GM12878 (cell line): Measurements from ENCODE around the gene HMGN5. TPM values are rescaled to one million over a fixed set of nuclear protein-coding genes. Genes with fewer than 3 reads are reported as not detected.
A peak's percentile ranks its signal among the peaks of the same experiment; 100 is the strongest.

Experiments used
- BRCA1 ChIP-seq: IDR thresholded peaks from 2 replicates; pipeline ENCODE4 v1.6.1; 2011; ENCODE audit warnings: low read depth, low read length, improper control_type of control experiment
- CHD2 ChIP-seq: IDR thresholded peaks from 2 replicates; pipeline ENCODE4 v1.6.1; 2011; ENCODE audit warnings: low read depth, low read length, improper control_type of control experiment, borderline replicate concordance
- CREB1 ChIP-seq: IDR thresholded peaks from 2 replicates; pipeline ENCODE4 v1.6.1; 2012; ENCODE audit warnings: low read depth, mild to moderate bottlenecking, inconsistent platforms
- HDAC6 ChIP-seq: fragments of 200-600 bp; sonication (generic); IDR thresholded peaks from one replicate; pipeline ENCODE4 v1.8.0; 2017; ENCODE audit warnings: antibody characterized with exemption; ENCODE audit not compliant: unreplicated experiment
- IKZF1 ChIP-seq: fragments of 450-650 bp; conservative IDR thresholded peaks from 2 replicates; pipeline ENCODE4 v1.6.1; 2017; ENCODE audit warnings: antibody characterized with exemption, mild to moderate bottlenecking
- JUNB ChIP-seq: IDR thresholded peaks from 2 replicates; pipeline ENCODE4 v1.6.1; 2016; ENCODE audit warnings: antibody characterized with exemption, mild to moderate bottlenecking
- MTA3 ChIP-seq: IDR thresholded peaks from 2 replicates; pipeline ENCODE4 v1.6.1; 2012; ENCODE audit warnings: low read length, inconsistent platforms, borderline replicate concordance
- MYB ChIP-seq: fragments of 150-350 bp; IDR thresholded peaks from 2 replicates; pipeline ENCODE4 v1.6.1; 2014; ENCODE audit warnings: mild to moderate bottlenecking, low read depth, low read length, borderline replicate concordance
- RAD21 ChIP-seq: IDR thresholded peaks from 2 replicates; pipeline ENCODE4 v1.6.1; 2011; ENCODE audit warnings: mild to moderate bottlenecking, low read depth, low read length, moderate library complexity; ENCODE audit not compliant: insufficient read depth
- RBBP5 ChIP-seq: fragments of 200-600 bp; sonication (generic); conservative IDR thresholded peaks from 2 replicates; pipeline ENCODE4 v1.6.1; 2016
- RELA ChIP-seq: fragments of 450-650 bp; IDR thresholded peaks from 2 replicates; pipeline ENCODE4 v1.8.0; 2014; ENCODE audit warnings: borderline replicate concordance; ENCODE audit not compliant: partially characterized antibody
- SMAD1 ChIP-seq: fragments of 450-650 bp; IDR thresholded peaks from 2 replicates; pipeline ENCODE4 v1.6.1; 2018; ENCODE audit warnings: mild to moderate bottlenecking, low read depth; ENCODE audit not compliant: partially characterized antibody
- SMC3 ChIP-seq: IDR thresholded peaks from 2 replicates; pipeline ENCODE4 v1.6.1; 2011; ENCODE audit warnings: low read length, improper control_type of control experiment, borderline replicate concordance
- TAF1 ChIP-seq: IDR thresholded peaks from 2 replicates; pipeline ENCODE4 v1.6.1; 2011; ENCODE audit warnings: mild to moderate bottlenecking, low read depth, low read length, borderline replicate concordance
- ZNF24 ChIP-seq: fragments of 450-650 bp; IDR thresholded peaks from 2 replicates; pipeline ENCODE4 v1.6.1; 2017; ENCODE audit warnings: antibody characterized with exemption, mild to moderate bottlenecking
- ZNF384 ChIP-seq: IDR thresholded peaks from 2 replicates; pipeline ENCODE4 v1.6.1; 2012; ENCODE audit warnings: low read depth, mild to moderate bottlenecking, low read length, improper control_type of control experiment, borderline replicate concordance
- polyA plus RNA-seq, 11 experiments: library from polyadenylated mRNA; depleted of rRNA in 4 of 11; unstranded in 6 of 11; stranded (reverse) in 5 of 11; fragments of >200 nt; fragmentation: Nextera tagmentation in 4 of 11; fragmentation: Illumina TruSeq in 1 of 11; extraction: Ambion mirVana in 4 of 11; extraction: Trizol in 1 of 11; gene quantifications; 1 replicate in 1 of 11; 2 replicates in 10 of 11; pipeline versions ENCODE4 v1.2.1 to v1.2.3, GENCODE V29; 2011 to 2016; ENCODE audit warnings: inconsistent platforms in 2 of 11, missing spikeins in 2 of 11, low read depth in 1 of 11
- total RNA-seq, 4 experiments: library from RNA; depleted of rRNA in 3 of 4; stranded (reverse); fragments of >200 nt in 3 of 4; fragmentation: Illumina TruSeq in 1 of 4; extraction: Trizol in 1 of 4; gene quantifications; 2 replicates each; pipeline versions ENCODE4 v1.2.1 to v1.2.3, GENCODE V29; 2013 to 2021
- TF ChIP-seq, protein P1 (sequence below): fragments of 150-350 bp; IDR thresholded peaks from 2 replicates; pipeline ENCODE4 v1.6.1; 2016; ENCODE audit warnings: low read depth, low read length
- TF ChIP-seq, protein P2 (sequence below): IDR thresholded peaks from 2 replicates; pipeline ENCODE4 v1.6.1; 2011; ENCODE audit warnings: mild to moderate bottlenecking, low read depth, low read length, moderate library complexity; ENCODE audit not compliant: insufficient replicate concordance
- TF ChIP-seq, protein P3 (sequence below): IDR thresholded peaks from 2 replicates; pipeline ENCODE4 v1.6.1; 2012; ENCODE audit warnings: low read depth, low read length, improper control_type of control experiment
- TF ChIP-seq, protein P4 (sequence below): fragments of 450-650 bp; conservative IDR thresholded peaks from 2 replicates; pipeline ENCODE4 v1.6.1; 2017; ENCODE audit warnings: mild to moderate bottlenecking, moderate library complexity
- TF ChIP-seq, protein P5 (sequence below): IDR thresholded peaks from 2 replicates; pipeline ENCODE4 v1.6.1; 2011; ENCODE audit warnings: low read depth, low read length, improper control_type of control experiment, borderline replicate concordance

The HMGN5 gene
- total and polyA plus RNA-seq, 10 of the 15 experiments (the other 5 are each of a cell fraction or from before 2014, with no cell fraction given): 3.5 to 93.6 (median 29.7) TPM

DNA sequence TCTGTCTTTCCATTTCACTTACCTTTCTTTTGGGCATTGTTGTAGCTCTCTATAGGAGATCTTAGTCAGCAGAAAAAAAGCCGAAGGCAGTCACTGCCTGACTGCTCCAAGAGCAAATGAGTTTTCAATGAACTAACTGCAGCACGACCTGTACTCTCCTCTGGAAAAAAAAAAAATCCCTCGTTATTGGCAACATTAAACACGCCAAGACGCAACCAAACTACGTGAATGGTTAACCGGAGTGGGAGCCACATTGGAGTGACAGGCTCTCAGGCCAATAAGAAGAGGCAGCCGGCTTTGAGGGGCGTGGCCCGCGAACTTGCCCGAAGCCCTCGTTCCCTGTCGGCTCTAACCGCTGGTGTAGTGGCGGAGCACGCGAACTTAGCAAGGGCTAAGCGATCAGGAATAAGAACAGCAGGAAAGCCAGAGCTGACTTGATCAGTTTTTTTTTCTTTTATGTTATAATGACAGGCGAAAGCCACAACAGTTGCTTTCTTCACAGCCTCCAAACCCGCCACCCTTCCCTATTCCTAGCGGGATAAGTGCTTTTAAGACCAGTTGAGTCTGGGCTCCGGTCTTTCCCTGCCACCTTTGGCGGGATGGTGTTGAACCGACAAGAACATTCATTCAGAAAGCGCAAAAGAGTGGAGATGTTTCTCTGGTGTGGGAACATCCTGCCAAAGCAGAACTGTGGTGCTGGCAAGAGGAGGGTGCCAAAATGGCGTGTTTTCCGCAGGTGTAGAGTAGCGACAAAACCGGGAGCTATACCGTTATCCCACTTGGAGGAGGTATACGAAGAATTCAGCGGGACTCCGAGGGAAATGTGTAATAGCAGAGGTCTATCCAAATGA, 80.0 kb downstream of the HMGN5 start (continued):
- TF ChIP-seq RBBP5: no peak
- TF ChIP-seq, protein P1, sequence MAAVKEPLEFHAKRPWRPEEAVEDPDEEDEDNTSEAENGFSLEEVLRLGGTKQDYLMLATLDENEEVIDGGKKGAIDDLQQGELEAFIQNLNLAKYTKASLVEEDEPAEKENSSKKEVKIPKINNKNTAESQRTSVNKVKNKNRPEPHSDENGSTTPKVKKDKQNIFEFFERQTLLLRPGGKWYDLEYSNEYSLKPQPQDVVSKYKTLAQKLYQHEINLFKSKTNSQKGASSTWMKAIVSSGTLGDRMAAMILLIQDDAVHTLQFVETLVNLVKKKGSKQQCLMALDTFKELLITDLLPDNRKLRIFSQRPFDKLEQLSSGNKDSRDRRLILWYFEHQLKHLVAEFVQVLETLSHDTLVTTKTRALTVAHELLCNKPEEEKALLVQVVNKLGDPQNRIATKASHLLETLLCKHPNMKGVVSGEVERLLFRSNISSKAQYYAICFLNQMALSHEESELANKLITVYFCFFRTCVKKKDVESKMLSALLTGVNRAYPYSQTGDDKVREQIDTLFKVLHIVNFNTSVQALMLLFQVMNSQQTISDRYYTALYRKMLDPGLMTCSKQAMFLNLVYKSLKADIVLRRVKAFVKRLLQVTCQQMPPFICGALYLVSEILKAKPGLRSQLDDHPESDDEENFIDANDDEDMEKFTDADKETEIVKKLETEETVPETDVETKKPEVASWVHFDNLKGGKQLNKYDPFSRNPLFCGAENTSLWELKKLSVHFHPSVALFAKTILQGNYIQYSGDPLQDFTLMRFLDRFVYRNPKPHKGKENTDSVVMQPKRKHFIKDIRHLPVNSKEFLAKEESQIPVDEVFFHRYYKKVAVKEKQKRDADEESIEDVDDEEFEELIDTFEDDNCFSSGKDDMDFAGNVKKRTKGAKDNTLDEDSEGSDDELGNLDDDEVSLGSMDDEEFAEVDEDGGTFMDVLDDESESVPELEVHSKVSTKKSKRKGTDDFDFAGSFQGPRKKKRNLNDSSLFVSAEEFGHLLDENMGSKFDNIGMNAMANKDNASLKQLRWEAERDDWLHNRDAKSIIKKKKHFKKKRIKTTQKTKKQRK: no peak
- no peak for TF ChIP-seq RAD21
- no peak for TF ChIP-seq MTA3
- TF ChIP-seq ZNF24: no peak
- 0 out of 2 replicates have a peak, but pooled peaks have one; percentile 16 for TF ChIP-seq IKZF1
- peak; percentile 58; the same call in 1 of the 2 replicates for TF ChIP-seq CREB1
- no peak for TF ChIP-seq BRCA1
- TF ChIP-seq, protein P2, sequence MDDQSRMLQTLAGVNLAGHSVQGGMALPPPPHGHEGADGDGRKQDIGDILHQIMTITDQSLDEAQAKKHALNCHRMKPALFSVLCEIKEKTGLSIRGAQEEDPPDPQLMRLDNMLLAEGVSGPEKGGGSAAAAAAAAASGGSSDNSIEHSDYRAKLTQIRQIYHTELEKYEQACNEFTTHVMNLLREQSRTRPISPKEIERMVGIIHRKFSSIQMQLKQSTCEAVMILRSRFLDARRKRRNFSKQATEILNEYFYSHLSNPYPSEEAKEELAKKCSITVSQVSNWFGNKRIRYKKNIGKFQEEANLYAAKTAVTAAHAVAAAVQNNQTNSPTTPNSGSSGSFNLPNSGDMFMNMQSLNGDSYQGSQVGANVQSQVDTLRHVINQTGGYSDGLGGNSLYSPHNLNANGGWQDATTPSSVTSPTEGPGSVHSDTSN: peak; percentile 98
- TF ChIP-seq MYB: no peak
- no peak for TF ChIP-seq TAF1
- TF ChIP-seq, protein P3, sequence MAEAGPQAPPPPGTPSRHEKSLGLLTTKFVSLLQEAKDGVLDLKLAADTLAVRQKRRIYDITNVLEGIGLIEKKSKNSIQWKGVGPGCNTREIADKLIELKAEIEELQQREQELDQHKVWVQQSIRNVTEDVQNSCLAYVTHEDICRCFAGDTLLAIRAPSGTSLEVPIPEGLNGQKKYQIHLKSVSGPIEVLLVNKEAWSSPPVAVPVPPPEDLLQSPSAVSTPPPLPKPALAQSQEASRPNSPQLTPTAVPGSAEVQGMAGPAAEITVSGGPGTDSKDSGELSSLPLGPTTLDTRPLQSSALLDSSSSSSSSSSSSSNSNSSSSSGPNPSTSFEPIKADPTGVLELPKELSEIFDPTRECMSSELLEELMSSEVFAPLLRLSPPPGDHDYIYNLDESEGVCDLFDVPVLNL: no peak
- peak; percentile 73; the same call in 1 of the 2 replicates for TF ChIP-seq CHD2
- TF ChIP-seq, protein P4, sequence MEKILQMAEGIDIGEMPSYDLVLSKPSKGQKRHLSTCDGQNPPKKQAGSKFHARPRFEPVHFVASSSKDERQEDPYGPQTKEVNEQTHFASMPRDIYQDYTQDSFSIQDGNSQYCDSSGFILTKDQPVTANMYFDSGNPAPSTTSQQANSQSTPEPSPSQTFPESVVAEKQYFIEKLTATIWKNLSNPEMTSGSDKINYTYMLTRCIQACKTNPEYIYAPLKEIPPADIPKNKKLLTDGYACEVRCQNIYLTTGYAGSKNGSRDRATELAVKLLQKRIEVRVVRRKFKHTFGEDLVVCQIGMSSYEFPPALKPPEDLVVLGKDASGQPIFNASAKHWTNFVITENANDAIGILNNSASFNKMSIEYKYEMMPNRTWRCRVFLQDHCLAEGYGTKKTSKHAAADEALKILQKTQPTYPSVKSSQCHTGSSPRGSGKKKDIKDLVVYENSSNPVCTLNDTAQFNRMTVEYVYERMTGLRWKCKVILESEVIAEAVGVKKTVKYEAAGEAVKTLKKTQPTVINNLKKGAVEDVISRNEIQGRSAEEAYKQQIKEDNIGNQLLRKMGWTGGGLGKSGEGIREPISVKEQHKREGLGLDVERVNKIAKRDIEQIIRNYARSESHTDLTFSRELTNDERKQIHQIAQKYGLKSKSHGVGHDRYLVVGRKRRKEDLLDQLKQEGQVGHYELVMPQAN: no peak
- TF ChIP-seq JUNB: no peak
- TF ChIP-seq ZNF384: peak; percentile 82
- TF ChIP-seq SMC3: no peak
- no peak for TF ChIP-seq SMAD1
- TF ChIP-seq HDAC6: no peak
- TF ChIP-seq, protein P5, sequence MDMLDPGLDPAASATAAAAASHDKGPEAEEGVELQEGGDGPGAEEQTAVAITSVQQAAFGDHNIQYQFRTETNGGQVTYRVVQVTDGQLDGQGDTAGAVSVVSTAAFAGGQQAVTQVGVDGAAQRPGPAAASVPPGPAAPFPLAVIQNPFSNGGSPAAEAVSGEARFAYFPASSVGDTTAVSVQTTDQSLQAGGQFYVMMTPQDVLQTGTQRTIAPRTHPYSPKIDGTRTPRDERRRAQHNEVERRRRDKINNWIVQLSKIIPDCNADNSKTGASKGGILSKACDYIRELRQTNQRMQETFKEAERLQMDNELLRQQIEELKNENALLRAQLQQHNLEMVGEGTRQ: no peak
- TF ChIP-seq RELA: no peak
